PFSK-1 (cell line): Measurements from ENCODE around the gene USP36.

Source experiments
- FOXP2 ChIP-seq: optimal IDR thresholded peaks from 2 replicates; pipeline ENCODE3; 2011; ENCODE audit warnings: borderline replicate concordance, control low read depth, inconsistent platforms; ENCODE audit not compliant: insufficient read depth; ENCODE audit errors: extremely low read length, extremely low read depth
- POLR2AphosphoS5 ChIP-seq: IDR thresholded peaks from 2 replicates; pipeline ENCODE4 v1.6.1; 2012; ENCODE audit warnings: low read depth, mild to moderate bottlenecking, control low read depth, low read length, moderate library complexity
- SIN3A ChIP-seq: IDR thresholded peaks from 2 replicates; pipeline ENCODE4 v1.6.1; 2012; ENCODE audit warnings: mild to moderate bottlenecking, low read length, moderate library complexity, borderline replicate concordance; ENCODE audit not compliant: insufficient read depth
- TAF1 ChIP-seq: IDR thresholded peaks from 2 replicates; pipeline ENCODE4 v1.6.1; 2012; ENCODE audit warnings: low read length, control low read depth, borderline replicate concordance; ENCODE audit not compliant: insufficient read depth
- TF ChIP-seq, protein P1 (sequence below), 2 experiments: IDR thresholded peaks; 2 replicates each; pipeline versions ENCODE4 v1.6.1 to v1.8.0; 2011 to 2012; ENCODE audit warnings: low read depth in 2 of 2, low read length in 2 of 2, control low read depth in 1 of 2, inconsistent platforms in 1 of 2, mild to moderate bottlenecking in 1 of 2, moderate library complexity in 1 of 2; ENCODE audit not compliant: insufficient read depth in 1 of 2

DNA sequence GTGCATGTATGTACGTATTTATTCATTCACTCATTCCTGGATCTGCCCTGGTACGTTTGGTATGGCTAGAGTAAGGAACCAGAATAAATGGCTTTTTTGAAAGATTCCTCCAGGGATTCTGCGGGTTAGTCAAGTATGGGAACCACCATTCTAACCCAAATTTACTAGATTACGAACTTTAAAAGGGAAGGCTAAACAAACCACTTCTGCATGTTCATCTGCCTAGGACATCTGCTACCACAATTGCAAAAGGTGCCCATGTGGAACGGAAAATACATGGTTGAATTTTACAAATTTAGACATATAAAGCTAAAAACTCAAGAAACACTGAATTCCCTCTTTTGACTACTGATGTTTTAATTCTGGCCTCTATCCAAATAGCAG is 80.7 kb downstream of the USP36 start:
- TF ChIP-seq FOXP2 = no peak
- TF ChIP-seq POLR2AphosphoS5 = no peak
- no peak for TF ChIP-seq TAF1
- TF ChIP-seq, protein P1, sequence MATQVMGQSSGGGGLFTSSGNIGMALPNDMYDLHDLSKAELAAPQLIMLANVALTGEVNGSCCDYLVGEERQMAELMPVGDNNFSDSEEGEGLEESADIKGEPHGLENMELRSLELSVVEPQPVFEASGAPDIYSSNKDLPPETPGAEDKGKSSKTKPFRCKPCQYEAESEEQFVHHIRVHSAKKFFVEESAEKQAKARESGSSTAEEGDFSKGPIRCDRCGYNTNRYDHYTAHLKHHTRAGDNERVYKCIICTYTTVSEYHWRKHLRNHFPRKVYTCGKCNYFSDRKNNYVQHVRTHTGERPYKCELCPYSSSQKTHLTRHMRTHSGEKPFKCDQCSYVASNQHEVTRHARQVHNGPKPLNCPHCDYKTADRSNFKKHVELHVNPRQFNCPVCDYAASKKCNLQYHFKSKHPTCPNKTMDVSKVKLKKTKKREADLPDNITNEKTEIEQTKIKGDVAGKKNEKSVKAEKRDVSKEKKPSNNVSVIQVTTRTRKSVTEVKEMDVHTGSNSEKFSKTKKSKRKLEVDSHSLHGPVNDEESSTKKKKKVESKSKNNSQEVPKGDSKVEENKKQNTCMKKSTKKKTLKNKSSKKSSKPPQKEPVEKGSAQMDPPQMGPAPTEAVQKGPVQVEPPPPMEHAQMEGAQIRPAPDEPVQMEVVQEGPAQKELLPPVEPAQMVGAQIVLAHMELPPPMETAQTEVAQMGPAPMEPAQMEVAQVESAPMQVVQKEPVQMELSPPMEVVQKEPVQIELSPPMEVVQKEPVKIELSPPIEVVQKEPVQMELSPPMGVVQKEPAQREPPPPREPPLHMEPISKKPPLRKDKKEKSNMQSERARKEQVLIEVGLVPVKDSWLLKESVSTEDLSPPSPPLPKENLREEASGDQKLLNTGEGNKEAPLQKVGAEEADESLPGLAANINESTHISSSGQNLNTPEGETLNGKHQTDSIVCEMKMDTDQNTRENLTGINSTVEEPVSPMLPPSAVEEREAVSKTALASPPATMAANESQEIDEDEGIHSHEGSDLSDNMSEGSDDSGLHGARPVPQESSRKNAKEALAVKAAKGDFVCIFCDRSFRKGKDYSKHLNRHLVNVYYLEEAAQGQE (IDR thresholded peaks at IDR 0.05; ENCODE audit: insufficient read depth in 1 of 2, low read depth in 2 of 2, low read length in 2 of 2) = no peak
- TF ChIP-seq SIN3A = no peak
